ENCODE measurements around the gene SNED1. TPM values are rescaled to one million over a fixed set of nuclear protein-coding genes. Genes with fewer than 3 reads are reported as not detected.
"Not testable (repeated sequence)": the region's sequence is repeated elsewhere in the genome, so short reads cannot be mapped to it uniquely, and the experiment has no call there.

Gene SNED1
- total RNA-seq, 1 donor from 2014 or later = 40.9 TPM

GRCh38 chr2:240972636-240973521, 25.5 kb upstream of the SNED1 start:
- no peak for DNase-seq (ENCODE audit: low spot score)

DNA sequence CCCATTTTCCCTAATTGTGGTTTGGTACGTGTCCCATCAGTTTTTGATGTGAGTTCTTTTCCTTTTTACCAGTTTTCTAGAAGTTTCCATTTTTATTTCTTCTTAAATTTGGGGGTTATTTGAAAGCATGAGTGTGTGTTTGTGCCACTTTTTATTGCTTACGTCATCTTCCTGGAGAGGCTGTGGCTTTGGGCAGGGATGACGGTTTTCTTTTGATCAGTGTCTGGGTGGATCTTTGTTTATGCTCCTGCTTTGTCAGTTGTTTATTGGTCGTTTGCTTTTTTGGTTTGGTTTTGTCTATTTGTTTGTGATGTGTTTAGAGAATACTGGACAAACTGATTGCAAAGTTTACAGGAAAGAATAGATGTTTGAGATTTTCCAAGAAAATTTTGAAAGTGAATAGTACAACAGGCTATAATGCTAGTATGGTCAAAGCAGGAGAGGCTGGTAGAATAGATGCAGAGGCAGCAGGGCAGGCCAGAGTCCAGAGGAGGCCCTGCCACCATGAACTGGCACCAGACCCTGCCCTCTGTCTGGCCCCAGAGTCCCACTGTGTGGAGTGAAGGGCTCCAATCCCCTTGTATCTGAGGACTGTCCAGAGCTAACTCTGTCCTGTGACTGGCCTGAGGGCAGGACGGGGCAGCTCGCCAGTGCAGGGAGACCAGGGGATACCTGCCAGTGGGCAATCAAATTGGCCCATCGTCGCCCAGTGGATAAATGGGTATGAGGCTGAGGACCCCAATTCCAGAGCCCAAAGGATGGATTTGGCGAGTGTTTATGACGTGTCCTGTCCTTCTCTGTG, 23.4 kb upstream of the SNED1 start:
- no peak for DNase-seq (ENCODE audit: low spot score)

DNA sequence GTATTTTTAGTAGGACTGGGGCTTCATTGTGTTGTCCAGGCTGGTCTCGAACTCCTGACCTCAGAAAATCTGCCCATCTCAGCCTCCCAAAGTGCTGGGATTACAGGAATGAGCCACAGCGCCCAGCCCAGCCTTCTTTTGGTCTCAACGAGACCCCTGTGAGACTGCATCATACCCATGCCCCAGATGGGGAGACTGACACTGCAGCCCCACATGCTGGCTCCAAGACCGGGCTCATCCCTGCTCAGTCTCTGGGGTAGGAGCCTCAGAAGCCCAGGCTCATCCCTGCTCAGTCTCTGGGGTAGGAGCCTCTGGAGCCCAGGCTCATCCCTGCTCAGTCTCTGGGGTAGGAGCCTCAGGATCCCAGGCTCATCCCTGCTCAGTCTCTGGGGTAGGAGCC, 22.5 kb upstream of the SNED1 start:
- DNase-seq (ENCODE audit: low spot score) = not testable (repeated sequence)

DNA sequence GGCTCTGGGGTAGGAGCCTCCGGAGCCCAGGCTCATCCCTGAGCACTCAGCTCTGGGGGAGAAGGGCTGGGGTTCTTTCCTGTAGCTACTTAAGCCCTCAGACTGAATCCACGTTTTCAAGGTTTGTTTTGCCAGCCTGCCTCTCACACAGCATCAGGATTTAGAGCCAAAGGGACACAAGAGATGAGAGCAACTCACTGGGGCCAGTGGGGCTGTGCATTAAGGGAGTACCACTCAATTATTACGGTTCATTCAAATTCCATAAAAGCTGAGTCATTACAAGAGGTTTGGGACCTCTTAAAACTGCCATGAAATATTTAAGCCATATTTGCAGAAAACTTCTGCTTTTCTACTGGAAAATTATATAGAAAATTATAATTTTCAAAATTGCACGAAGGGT, 17.1 kb upstream of the SNED1 start:
- DNase-seq (ENCODE audit: low spot score) = no peak

- no peak for DNase-seq (ENCODE audit: low spot score)
Measured at GRCh38 chr2:240981871-240982800, 16.3 kb upstream of the SNED1 start.

DNA sequence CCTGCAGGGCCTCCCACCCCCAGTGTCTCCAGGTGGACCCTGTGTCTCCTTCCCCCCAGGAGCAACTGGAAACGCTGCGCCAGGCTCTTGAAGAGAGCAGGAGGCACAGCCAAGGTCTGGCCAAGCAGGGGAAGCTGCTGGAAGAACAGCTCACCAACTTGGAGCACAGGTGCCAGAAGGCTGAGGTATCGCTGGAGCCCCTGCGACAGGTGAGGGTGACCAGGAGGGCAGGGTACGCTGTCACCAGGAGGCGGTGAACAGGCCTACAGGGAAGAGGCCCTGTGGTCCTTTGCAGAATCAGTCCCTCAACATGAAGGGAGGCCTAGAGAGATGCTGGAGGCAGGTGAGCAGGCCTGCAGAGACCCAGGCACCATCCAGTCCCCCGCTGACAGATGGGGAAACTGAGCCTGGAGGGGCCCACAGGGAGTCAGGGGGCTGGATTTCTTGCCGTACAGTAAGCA, 15.6 kb upstream of the SNED1 start:
- no peak for DNase-seq (ENCODE audit: low spot score)

GRCh38 chr2:240983361-240983995, 14.9 kb upstream of the SNED1 start:
- no peak for DNase-seq (ENCODE audit: low spot score)

GRCh38 chr2:240983996-240984498, 14.4 kb upstream of the SNED1 start:
- DNase-seq (ENCODE audit: low spot score) = no peak

- DNase-seq (ENCODE audit: low spot score) = no peak
Measured at GRCh38 chr2:240985881-240986786, 12.3 kb upstream of the SNED1 start.

DNA sequence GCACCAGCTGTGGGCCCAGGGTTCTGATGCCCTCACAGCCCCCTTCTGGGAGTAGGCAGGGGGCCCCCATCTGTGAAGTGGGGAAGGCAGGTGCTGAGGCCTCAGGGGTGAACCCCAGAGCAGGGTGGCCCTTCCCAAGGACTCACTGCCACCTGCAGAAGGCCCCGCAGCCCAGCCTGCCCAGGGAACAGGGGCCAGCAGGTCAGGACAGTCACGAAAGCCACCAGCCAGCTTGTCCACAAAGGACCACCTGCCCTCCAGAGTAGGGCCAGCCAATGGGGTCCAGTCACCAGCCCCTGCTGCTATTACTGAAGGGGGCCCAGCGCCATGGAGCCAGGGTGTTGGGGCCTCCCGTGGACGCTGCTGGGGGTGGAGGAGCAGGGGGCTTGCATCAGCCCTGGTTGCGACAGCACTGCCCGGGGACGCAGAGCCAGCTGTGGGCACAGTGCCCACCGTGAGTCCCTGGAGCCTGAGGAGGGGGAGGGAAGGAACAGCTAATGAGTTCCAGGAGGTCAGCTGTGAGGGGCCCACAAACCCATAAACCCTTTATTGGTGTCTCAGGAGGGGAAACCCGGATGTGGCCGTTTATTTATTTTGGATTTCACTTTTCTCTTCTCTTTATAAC, 11.5 kb upstream of the SNED1 start:
- DNase-seq (ENCODE audit: low spot score) = no peak

- DNase-seq (ENCODE audit: low spot score) = no peak
Measured at GRCh38 chr2:240987588-240987987, 10.8 kb upstream of the SNED1 start.

DNA sequence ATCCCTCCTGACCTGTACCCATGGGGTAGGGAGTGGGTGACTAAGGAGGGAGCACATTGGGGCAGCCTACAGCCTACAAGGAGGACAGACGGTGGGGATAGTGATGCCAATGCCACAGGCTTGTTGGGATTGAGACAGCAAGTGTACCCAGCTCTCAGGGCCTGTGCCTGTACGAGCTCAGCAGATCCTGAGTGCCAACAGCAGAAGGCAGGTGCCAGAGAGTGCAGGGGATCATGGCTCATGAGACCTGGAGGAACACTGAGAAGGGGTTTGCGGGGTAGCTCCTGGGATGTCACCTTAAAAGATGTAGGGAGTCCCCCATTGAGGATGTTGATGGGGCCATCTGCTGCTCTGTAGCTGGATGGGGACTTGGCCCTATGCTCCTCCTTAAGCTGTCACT, 10.3 kb upstream of the SNED1 start:
- DNase-seq (ENCODE audit: low spot score) = no peak

GRCh38 chr2:240988571-240989271, 9.7 kb upstream of the SNED1 start:
- DNase-seq (ENCODE audit: low spot score) = no peak

GRCh38 chr2:240989451-240990265, 8.8 kb upstream of the SNED1 start:
- no peak for DNase-seq (ENCODE audit: low spot score)

DNA sequence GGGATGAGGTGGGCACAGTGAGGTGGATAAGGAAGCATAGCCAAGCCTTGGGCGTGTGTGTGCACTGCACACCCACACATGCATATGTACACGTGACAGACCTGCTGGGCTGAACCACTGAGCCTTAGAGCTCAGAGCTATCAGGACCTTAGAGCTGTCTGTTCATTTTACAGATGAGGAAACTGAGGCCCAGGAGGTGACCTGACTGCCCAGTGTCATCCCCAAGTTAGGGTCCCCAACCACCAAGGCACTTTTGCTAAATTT, 8.2 kb upstream of the SNED1 start:
- no peak for DNase-seq (ENCODE audit: low spot score)

GRCh38 chr2:240990726-240991377, 7.6 kb upstream of the SNED1 start:
- no peak for DNase-seq (ENCODE audit: low spot score)

- DNase-seq (ENCODE audit: low spot score) = peak; percentile 74
Measured at GRCh38 chr2:240991378-240992263, 6.8 kb upstream of the SNED1 start.
